ENCODE measurements around the gene CFAP77. TPM values are rescaled to one million over a fixed set of nuclear protein-coding genes. Genes with fewer than 3 reads are reported as not detected.

CFAP77 gene
- polyA plus RNA-seq, 1 donor: 0.13 TPM

DNA sequence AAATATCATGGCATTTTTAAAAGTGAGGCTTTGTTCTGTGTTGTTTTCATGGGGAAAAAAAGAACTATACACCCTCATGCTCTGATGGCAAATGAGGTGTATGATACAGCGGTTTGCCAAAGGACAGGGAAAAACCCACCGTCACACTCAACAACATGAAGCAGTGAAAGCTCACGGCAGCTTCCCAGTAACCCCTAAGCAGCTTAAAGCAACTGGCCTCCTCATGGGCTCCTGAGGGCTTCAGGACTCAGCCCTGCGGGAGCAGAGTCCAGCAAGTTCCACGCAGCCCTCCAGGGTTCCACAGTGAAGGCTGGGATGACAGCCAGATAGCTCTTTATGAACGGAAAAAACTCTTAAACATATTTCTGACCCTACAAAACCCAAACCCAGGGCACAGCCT is 185.3 kb downstream of the CFAP77 start:
- peaks cover 25% of the 10 kb centered on the region for H3K36me3 ChIP-seq (ENCODE audit: control insufficient read depth, insufficient read depth, low read length)
- no CpG with 5 or more reads among the region's 6 CpGs for WGBS (ENCODE audit: insufficient coverage, low lambda C conversion rate)

DNA sequence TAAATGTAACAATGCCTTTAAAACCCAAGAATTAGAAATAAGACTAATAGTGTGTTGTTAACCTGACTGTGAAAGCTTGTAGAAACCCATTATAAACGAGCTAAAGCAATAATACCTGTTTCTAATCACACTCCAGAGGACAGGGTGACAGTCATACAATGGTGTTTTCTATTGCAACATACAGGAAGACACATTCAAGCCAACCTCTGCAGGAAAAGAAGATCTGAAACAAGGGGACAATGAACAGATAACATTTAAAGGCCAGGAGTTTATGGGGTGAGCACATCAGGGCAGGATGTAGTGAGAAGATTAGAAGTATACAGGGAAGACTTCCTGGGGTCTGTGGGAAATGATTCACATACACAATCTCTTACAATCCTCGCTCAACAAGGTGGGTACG is 186.2 kb downstream of the CFAP77 start:
- no peak overlapping the region for H3K4me3 ChIP-seq (ENCODE audit: low read length)
- no peaks in the 10 kb centered on the region for H3K4me1 ChIP-seq (ENCODE audit: control insufficient read depth, insufficient read depth, low read length)
- peaks cover 14% of the 10 kb centered on the region for H3K27me3 ChIP-seq (ENCODE audit: control insufficient read depth, insufficient read depth, low read length)
- WGBS (ENCODE audit: insufficient coverage, low lambda C conversion rate): 29% methylated on average over 1 of the region's 3 CpGs
- no peak overlapping the region for H3K27ac ChIP-seq (ENCODE audit: low read length)
- H3K36me3 ChIP-seq (ENCODE audit: control insufficient read depth, insufficient read depth, low read length): peaks cover 34% of the 10 kb centered on the region
- no peak for DNase-seq
- H3K9me3 ChIP-seq (ENCODE audit: control insufficient read depth, low read depth, low read length): no peaks in the 10 kb centered on the region

More for the DNA sequence above, 185.3 kb downstream of the CFAP77 start:
- peaks cover 21% of the 10 kb centered on the region for H3K27me3 ChIP-seq (ENCODE audit: control insufficient read depth, insufficient read depth, low read length)
- H3K9me3 ChIP-seq (ENCODE audit: control insufficient read depth, low read depth, low read length): no peaks in the 10 kb centered on the region
- no peak for DNase-seq
- no peaks in the 10 kb centered on the region for H3K4me1 ChIP-seq (ENCODE audit: control insufficient read depth, insufficient read depth, low read length)
- no peak overlapping the region for H3K4me3 ChIP-seq (ENCODE audit: low read length)
- H3K27ac ChIP-seq (ENCODE audit: low read length): no peak overlapping the region

DNA sequence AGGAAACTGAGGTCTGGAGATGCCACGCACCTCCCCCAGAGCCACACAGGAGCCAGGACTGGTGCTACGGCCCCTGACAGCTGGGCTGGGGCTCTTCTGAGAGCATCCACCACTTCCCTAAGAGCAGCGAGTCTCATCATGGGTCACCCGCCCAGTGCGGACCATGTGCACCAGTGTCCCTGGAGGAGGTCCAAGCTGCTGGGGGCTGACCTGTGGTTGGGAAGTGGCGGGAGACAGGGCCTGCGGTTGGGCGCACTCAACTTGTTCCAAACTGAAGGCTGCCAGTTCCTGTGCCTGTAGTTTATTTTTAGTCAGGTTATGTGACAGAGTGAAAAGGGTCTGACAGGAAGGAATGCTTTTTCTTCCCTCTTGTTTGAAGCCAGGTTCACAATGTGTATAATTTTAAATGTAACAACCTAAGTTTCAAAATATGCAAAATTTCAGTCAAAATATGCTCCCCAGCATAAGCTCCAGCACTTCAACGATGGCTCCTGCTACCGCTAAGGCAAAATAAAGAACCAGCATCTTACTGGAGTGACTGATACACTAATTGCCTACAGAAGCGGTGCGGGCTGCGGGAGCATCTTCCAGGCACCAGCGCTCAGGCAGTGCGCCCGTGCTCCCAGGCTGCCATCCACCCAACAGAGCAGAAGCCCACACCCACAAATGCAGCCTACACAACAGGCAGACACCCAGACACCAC is 187.2 kb downstream of the CFAP77 start:
- no CpG with 5 or more reads among the region's 16 CpGs for WGBS (ENCODE audit: insufficient coverage, low lambda C conversion rate)
- no peaks in the 10 kb centered on the region for H3K9me3 ChIP-seq (ENCODE audit: control insufficient read depth, low read depth, low read length)
- no peak overlapping the region for H3K27ac ChIP-seq (ENCODE audit: low read length)
- H3K27me3 ChIP-seq (ENCODE audit: control insufficient read depth, insufficient read depth, low read length): peaks cover 4% of the 10 kb centered on the region
- no peak overlapping the region for H3K4me3 ChIP-seq (ENCODE audit: low read length)
- no peaks in the 10 kb centered on the region for H3K4me1 ChIP-seq (ENCODE audit: control insufficient read depth, insufficient read depth, low read length)
- H3K36me3 ChIP-seq (ENCODE audit: control insufficient read depth, insufficient read depth, low read length): peaks cover 41% of the 10 kb centered on the region
- no peak for DNase-seq

DNA sequence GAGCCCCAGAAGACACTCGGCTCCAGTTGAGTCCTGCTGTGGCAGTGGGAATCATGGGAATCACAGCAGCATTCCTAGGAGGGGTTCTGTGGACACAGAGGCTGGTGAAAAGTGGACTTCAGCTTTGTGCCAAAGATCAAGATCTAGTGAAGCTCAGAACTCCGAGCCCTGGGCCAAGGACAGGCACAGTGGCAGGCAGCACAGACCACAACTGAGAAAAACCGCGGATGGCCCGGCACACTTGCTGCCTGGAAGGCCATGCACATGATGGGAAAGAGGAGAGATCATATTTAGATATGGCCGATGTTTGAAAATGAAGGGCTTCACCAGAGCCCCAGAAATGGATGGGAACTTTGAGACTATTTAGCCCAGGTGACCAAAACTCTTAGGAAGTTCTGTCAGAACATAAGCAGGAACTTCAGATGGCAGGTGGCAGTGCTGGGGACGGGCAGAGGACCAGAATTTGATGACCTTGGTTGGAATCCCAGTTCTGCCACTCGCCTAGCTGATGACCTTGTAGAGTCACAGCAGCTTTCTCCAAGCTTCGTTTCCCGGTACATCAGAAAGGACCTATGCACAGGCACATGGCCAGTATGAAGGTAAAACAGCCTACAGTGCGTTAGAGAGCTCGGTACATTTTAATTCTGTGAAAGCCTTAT is 190.4 kb downstream of the CFAP77 start:
- WGBS (ENCODE audit: insufficient coverage, low lambda C conversion rate): no CpG with 5 or more reads among the region's 12 CpGs
- peaks cover 42% of the 10 kb centered on the region for H3K36me3 ChIP-seq (ENCODE audit: control insufficient read depth, insufficient read depth, low read length)
- H3K4me1 ChIP-seq (ENCODE audit: control insufficient read depth, insufficient read depth, low read length): no peaks in the 10 kb centered on the region

DNA sequence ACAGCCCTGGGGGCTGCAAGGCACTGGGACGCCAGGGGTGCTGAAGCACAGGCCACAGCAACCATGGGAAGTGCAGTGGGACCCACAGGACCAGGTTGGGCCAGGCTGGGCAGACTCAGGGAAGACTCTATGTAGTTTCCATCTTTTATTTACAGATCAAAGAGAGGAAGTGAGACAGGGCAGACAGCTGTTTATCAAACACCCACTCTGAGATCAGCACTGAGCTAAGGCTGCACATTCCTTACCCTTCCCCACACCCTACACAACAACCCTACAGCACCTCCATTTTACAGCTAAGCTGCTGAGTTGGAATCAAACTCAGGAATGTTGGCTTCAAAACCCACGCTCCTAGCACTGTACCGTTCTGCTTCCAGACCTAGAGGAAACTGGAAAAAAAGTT is 192.2 kb downstream of the CFAP77 start:
- no peaks in the 10 kb centered on the region for H3K27me3 ChIP-seq (ENCODE audit: control insufficient read depth, insufficient read depth, low read length)
- no peaks in the 10 kb centered on the region for H3K9me3 ChIP-seq (ENCODE audit: control insufficient read depth, low read depth, low read length)
- no CpG with 5 or more reads among the region's 3 CpGs for WGBS (ENCODE audit: insufficient coverage, low lambda C conversion rate)
- peaks cover 50% of the 10 kb centered on the region for H3K36me3 ChIP-seq (ENCODE audit: control insufficient read depth, insufficient read depth, low read length)
- no peak for DNase-seq
- no peak overlapping the region for H3K4me3 ChIP-seq (ENCODE audit: low read length)
- no peaks in the 10 kb centered on the region for H3K4me1 ChIP-seq (ENCODE audit: control insufficient read depth, insufficient read depth, low read length)
- H3K27ac ChIP-seq (ENCODE audit: low read length): no peak overlapping the region

More for the DNA sequence above, 190.4 kb downstream of the CFAP77 start:
- DNase-seq: no peak
- no peaks in the 10 kb centered on the region for H3K9me3 ChIP-seq (ENCODE audit: control insufficient read depth, low read depth, low read length)
- no peak overlapping the region for H3K27ac ChIP-seq (ENCODE audit: low read length)
- no peaks in the 10 kb centered on the region for H3K27me3 ChIP-seq (ENCODE audit: control insufficient read depth, insufficient read depth, low read length)
- no peak overlapping the region for H3K4me3 ChIP-seq (ENCODE audit: low read length)

DNA sequence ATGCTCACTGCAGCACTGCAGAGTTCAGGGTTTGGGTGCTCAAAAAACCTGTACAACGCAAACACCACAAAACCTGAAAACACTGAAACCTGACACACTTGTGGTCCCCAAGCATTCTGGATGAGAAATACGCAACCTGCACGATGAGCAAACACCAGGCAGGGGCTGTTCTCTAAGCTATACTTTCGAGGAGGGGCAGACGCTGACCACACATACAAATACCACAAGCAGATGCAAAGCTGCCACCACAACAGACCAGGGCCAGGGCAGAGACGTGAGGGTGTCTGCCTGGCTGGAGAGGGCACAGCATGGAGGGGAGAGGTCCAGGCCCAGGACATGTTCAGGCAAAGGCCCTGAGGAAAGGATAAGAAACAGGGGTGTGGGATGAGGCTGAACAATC is 195.4 kb downstream of the CFAP77 start:
- Histone ChIP-seq H3K4me1 (ENCODE audit: control insufficient read depth, insufficient read depth, low read length) (no peaks in the 10 kb centered on the region), H3K9me3 (ENCODE audit: control insufficient read depth, low read depth, low read length) (no peaks in the 10 kb centered on the region), H3K27ac (ENCODE audit: low read length) (no peak overlapping the region), H3K27me3 (ENCODE audit: control insufficient read depth, insufficient read depth, low read length) (no peaks in the 10 kb centered on the region), H3K4me3 (ENCODE audit: low read length) (no peak overlapping the region), H3K36me3 (ENCODE audit: control insufficient read depth, insufficient read depth, low read length) (peaks cover 61% of the 10 kb centered on the region)
- WGBS (ENCODE audit: insufficient coverage, low lambda C conversion rate): no CpG with 5 or more reads among the region's 6 CpGs
- DNase-seq: no peak

DNA sequence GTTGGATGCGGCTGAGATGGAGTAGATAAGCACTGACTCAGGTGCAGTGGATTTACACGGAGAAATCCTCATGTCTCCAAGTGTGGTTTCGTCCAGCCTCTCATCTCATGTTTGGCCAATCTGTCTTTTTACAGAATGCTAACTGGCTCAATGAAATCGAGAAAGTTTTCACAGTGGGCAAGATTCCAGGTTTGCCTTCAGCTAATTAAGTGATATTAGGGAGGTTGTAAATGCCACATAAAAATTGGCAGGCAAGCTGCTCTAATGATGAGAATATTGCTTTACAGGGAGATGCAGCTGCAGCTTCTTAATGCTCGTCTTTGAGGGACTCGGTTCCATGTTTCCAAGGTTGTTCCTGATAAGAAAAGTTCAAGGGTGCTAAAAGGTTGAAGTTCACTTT is 196.1 kb downstream of the CFAP77 start:
- no peak for DNase-seq
- Histone ChIP-seq H3K4me1 (ENCODE audit: control insufficient read depth, insufficient read depth, low read length) (no peaks in the 10 kb centered on the region), H3K27me3 (ENCODE audit: control insufficient read depth, insufficient read depth, low read length) (no peaks in the 10 kb centered on the region), H3K36me3 (ENCODE audit: control insufficient read depth, insufficient read depth, low read length) (peaks cover 61% of the 10 kb centered on the region), H3K4me3 (ENCODE audit: low read length) (no peak overlapping the region), H3K9me3 (ENCODE audit: control insufficient read depth, low read depth, low read length) (no peaks in the 10 kb centered on the region), H3K27ac (ENCODE audit: low read length) (no peak overlapping the region)
- WGBS (ENCODE audit: insufficient coverage, low lambda C conversion rate): 86% methylated on average over 1 of the region's 6 CpGs

DNA sequence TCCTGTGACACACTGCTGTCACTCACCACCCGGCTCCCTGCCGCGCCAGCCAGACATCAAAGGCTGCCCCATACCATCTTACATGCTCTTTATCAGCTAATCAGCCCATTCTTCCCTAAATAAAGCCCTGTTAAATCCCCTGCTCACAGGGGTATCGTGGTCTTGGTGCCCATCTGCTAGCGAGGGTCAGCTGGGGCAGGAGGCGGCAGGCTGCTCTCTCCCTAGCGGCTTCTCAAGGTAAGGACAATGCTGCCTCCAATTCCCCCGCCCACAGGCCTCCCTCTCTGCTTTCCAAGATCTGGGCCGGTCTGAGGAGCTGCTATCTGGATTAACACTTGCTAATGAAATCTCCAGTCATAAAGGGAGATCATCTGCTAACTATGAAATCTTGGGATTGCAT is 199.2 kb downstream of the CFAP77 start:
- no CpG with 5 or more reads among the region's 9 CpGs for WGBS (ENCODE audit: insufficient coverage, low lambda C conversion rate)
- H3K36me3 ChIP-seq (ENCODE audit: control insufficient read depth, insufficient read depth, low read length): peaks cover 65% of the 10 kb centered on the region

DNA sequence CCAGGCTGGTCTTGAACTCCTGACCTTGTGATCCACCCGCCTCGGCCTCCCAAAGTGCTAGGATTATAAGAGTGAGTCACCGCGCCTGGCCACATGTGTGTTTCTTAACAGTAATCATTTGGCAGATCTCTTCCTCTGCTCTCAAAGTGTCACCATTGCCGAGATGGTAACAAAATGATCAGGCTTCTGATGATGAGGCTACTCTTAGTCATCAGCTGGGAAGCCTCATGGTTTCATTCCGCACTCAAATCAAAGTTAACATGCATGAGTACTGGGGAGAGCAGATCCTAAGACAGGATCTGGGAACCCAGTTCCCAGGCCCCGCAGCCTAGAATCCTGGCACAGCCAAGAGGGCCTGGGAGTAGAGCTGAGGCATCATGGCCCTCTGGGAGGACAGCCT is 199.8 kb downstream of the CFAP77 start:
- H3K9me3 ChIP-seq (ENCODE audit: control insufficient read depth, low read depth, low read length): no peaks in the 10 kb centered on the region
- no peak for DNase-seq
- no peaks in the 10 kb centered on the region for H3K27me3 ChIP-seq (ENCODE audit: control insufficient read depth, insufficient read depth, low read length)
- H3K27ac ChIP-seq (ENCODE audit: low read length): no peak overlapping the region
- peaks cover 67% of the 10 kb centered on the region for H3K36me3 ChIP-seq (ENCODE audit: control insufficient read depth, insufficient read depth, low read length)
- no peak overlapping the region for H3K4me3 ChIP-seq (ENCODE audit: low read length)
- no peaks in the 10 kb centered on the region for H3K4me1 ChIP-seq (ENCODE audit: control insufficient read depth, insufficient read depth, low read length)
- no CpG with 5 or more reads among the region's 7 CpGs for WGBS (ENCODE audit: insufficient coverage, low lambda C conversion rate)

More for the DNA sequence above, 199.2 kb downstream of the CFAP77 start:
- no peak for DNase-seq
- H3K27me3 ChIP-seq (ENCODE audit: control insufficient read depth, insufficient read depth, low read length): no peaks in the 10 kb centered on the region
- H3K9me3 ChIP-seq (ENCODE audit: control insufficient read depth, low read depth, low read length): no peaks in the 10 kb centered on the region
- H3K4me3 ChIP-seq (ENCODE audit: low read length): no peak overlapping the region
- no peaks in the 10 kb centered on the region for H3K4me1 ChIP-seq (ENCODE audit: control insufficient read depth, insufficient read depth, low read length)
- H3K27ac ChIP-seq (ENCODE audit: low read length): no peak overlapping the region

DNA sequence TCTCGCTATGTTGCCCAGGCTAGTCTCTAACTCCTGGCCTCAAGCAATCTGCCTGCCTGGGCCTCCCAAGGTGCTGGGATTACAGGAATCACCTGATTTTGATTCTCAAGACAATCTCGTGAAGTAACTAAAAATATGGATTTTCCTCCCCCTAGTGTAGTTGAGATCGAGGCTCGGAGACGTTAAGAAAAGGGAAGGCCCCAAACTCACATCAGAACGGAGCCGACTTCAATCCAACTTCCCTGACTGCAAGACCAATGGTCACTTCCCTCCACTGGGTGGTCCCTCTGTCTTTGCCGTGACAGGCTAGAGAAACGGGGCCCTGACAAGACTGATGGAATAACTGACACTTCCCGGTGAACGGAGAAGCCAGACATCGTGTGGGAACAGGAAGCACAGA is 200.7 kb downstream of the CFAP77 start:
- peaks cover 70% of the 10 kb centered on the region for H3K36me3 ChIP-seq (ENCODE audit: control insufficient read depth, insufficient read depth, low read length)
- no peaks in the 10 kb centered on the region for H3K27me3 ChIP-seq (ENCODE audit: control insufficient read depth, insufficient read depth, low read length)
- WGBS (ENCODE audit: insufficient coverage, low lambda C conversion rate): 100% methylated on average over 1 of the region's 12 CpGs
- DNase-seq: no peak
- H3K27ac ChIP-seq (ENCODE audit: low read length): no peak overlapping the region
- H3K9me3 ChIP-seq (ENCODE audit: control insufficient read depth, low read depth, low read length): no peaks in the 10 kb centered on the region
- no peaks in the 10 kb centered on the region for H3K4me1 ChIP-seq (ENCODE audit: control insufficient read depth, insufficient read depth, low read length)
- H3K4me3 ChIP-seq (ENCODE audit: low read length): no peak overlapping the region

DNA sequence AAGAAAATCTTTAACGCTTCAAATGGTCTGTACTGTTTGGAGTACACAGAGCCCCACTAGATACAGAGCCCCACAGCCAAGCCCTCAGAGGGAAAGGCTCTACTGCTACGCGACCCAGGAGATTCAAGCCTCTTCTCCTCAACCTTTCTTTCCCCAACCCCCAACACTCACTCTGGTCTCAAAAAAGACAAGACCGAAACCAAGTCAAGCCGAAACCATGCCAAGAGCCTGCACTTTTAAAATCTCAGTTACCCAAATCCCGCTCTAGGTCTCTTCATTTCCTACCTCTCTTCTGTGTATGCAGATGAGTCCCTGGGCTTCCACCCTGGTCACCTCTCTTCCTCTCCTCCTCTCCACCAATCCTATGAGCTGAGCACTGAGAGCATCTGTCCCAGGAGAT is 204.3 kb downstream of the CFAP77 start:
- no peak overlapping the region for H3K27ac ChIP-seq (ENCODE audit: low read length)
- no peak overlapping the region for H3K4me3 ChIP-seq (ENCODE audit: low read length)
- 44% methylated on average over 2 of the region's 6 CpGs for WGBS (ENCODE audit: insufficient coverage, low lambda C conversion rate)
- H3K27me3 ChIP-seq (ENCODE audit: control insufficient read depth, insufficient read depth, low read length): no peaks in the 10 kb centered on the region
- no peaks in the 10 kb centered on the region for H3K4me1 ChIP-seq (ENCODE audit: control insufficient read depth, insufficient read depth, low read length)
- peaks cover 66% of the 10 kb centered on the region for H3K36me3 ChIP-seq (ENCODE audit: control insufficient read depth, insufficient read depth, low read length)
- DNase-seq: no peak
- no peaks in the 10 kb centered on the region for H3K9me3 ChIP-seq (ENCODE audit: control insufficient read depth, low read depth, low read length)
